ENCODE measurements around the gene SRA1.

The SRA1 gene

DNA sequence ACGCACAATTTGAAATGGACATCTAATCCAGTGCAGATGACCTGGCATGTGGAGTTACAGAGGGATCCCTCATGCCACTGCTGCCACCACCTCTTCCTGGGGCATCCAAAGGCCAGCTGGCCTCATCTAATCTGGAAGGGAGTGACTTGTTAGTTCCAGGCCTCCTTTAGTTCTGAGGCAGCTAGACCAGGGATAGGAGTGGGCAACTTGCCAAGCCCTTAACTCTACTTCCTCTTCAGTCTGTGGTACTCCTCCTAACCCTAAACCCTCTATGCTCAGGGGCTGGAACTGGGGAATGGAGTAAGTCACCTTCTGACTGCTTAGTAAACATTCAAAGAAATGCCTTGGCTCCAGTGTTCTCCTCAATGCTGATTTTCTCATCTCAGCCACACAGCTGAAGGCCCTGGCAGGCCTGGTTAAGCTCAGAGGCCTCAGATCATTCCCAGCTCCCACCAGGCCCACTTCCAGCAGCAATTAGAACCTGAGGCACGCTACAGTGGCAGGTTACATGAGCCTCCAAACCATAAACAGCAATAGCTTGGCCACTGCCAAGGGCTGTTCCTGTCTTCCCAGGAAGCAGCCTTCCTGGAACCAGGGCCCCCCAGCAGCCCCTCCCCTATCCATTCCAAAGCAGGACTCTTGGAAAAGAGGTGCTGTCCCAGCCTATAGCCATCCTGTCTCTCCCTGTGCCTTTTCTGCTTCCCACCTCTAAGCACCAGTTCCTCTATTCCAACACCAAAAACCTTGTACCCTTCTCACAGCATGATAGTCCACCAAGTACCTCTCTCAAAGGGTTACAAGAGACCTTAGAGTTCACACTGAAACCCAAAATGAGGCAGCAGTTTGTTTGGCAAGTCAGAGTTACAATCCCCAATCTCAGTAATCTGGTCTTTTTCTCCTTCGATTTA is 7.8 kb downstream of the SRA1 start:
- peak; percentile 88 to 95 (median 92) for DNase-seq

DNA sequence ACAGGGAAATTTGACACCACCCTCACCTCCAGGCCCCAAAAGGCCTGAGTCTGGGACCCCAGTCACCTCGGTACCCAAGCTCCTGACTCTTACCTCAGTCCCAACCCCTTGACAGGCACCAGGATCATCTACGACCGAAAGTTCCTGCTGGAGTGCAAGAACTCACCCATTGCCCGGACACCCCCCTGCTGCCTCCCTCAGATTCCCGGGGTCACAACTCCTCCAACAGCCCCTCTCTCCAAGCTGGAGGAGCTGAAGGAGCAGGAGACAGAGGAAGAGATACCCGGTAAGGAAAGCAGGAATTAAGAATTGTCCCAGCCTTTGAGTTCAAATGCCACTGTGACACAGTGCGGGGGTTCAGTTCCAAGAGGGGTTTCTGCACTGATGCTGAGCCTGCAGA is 8.5 kb downstream of the SRA1 start:
- DNase-seq: no peak

- DNase-seq: no peak
Measured at GRCh38 chr5:140548300-140548688, 9.0 kb downstream of the SRA1 start.

- DNase-seq: peak; percentile 97 to 98 (median 97)
Measured at GRCh38 chr5:140547508-140548299, 9.6 kb downstream of the SRA1 start, which contains the start of gene EIF4EBP3. EIF4EBP3 (plus strand) TSS chr5:140547662; CDS start chr5:140547738, 76 bp downstream.

DNA sequence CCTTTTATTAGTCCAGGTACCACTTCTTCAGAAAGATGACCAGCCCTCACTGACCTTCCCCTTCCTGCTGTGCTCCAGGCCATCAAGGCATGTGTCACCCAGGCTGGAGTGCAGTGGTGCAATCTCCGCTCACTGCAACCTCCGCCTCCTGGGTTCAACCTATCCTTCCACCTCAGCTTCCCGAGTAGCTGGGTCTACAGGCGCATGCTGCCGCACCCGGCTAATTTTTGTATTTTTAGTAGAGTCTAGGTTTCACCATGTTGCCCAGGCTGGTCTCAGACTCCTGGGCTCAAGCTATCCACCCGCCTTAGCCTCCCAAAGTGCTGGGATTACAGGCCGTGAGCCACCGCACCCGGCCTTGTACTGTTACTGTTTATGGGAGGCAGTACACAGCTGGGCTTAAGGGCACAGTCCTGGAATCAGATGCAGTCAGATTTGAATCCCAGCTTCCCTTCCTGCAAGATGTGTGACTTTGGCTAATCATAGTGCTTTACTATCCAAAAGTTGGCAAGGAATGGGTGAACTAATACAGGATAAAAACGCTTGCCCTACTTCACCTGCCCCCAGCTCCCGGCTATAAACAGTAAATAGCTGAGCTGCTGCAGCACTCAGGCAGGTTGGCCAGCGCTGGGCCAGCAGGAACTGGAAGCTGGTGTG is 10.3 kb downstream of the SRA1 start:
- DNase-seq: peak in 3 of 4 experiments; percentile 22 to 45 (median 41)

DNA sequence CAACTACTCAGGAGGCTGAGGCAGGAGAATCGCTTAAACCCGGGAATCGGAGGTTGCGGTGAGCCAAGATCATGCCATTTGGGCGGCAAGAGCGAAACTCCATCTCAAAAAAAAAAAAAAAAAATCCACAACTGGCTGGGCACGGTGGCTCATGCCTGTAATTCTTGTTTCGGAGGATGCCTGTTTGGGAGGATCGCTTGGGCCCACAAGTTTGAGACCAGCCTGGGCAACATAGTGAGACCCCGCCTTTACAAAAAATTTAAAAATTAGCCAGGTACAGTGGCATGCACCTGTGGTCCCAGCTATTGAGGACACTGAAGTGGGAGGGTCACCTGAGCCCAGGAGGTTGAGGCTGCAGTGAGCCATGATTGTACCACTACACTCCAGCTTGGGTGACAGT is 11.7 kb downstream of the SRA1 start:
- DNase-seq: no peak

GRCh38 chr5:140544986-140545385 is 12.3 kb downstream of the SRA1 start:
- DNase-seq: no peak

DNA sequence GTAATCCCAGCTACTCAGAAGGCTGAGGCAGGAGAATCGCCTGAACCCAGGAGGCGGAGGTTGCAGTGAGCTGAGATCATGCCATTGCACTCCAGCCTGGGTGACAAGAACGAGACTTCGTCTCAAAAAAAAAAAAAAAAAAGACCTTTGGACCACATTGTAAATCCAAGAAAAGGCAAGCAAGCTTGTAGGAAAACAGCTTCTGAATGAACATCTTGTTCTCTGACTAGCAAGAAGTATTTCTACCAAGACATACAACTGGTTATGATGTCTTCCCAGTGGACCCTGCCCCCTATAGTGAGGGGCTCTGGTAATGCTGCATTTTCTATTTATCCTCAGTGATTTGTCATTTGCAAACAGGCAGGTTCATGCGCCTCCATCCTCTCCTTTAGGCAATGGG is 14.3 kb downstream of the SRA1 start:
- no peak for DNase-seq

- DNase-seq: no peak
Measured at GRCh38 chr5:140540227-140540626, 17.0 kb downstream of the SRA1 start.

DNA sequence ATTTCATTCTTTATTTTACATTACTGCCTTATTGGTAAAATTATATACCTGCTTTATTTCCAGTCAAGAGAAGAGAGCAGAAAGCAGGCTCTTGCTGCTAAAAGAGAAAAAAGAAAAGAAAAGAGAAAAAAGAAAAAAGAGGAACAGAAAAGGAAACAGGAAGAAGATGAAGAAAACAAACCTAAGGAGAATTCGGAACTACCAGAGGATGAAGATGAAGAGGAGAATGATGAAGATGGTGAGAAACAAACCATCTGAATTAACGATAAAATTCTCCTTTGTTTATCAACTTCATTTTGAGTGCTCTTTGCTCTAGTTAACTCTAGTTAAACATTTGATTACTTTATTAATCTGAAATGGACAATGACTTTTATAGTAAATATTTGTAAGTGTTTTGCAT is 33.3 kb downstream of the SRA1 start:
- DNase-seq: no peak

DNA sequence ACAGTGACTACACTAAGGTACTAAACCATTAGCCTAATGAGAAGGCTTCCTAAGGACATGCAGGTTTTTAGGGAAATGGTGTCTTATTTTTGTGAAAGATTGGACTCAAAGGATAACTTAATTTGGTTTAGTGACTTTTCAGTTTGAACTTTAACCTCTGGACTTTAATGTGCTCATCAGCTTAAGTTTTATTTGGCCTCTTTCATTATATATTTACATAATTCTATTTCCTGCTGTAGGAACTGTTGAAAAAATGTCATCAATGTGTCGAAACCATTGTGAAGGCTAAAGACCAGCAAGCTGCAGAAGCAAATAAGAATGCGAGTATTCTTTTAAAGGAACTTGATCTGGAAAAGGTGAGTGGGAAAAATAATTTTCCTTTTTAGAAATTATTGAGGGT is 44.1 kb downstream of the SRA1 start:
- no peak for DNase-seq

DNA sequence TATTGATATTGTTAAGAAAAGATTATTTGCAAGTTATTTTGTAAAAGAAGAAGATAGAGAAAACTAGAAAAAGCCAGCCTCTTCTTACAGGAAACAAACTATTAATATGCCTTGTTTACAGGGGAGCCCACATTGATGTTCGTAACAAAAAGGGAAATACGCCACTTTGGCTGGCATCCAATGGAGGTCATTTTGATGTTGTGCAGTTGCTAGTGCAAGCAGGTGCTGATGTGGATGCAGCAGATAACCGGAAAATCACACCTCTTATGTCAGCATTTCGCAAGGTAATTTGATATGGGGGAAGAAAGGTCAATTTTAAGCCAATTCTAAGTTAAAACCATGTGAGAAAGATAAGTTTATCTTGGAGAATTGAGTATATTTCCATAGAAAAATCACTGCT is 47.4 kb downstream of the SRA1 start:
- DNase-seq: no peak

- DNase-seq: no peak
Measured at GRCh38 chr5:140502834-140503233, 54.4 kb downstream of the SRA1 start.
